Limb (tissue), 2 donors: ENCODE results near the gene KLHL26.
"Not testable (repeated sequence)": the region's sequence is repeated elsewhere in the genome, so short reads cannot be mapped to it uniquely, and the experiment has no call there.

Experiments used
- DNase-seq, 2 donors: peaks; one replicate each; pipeline ENCODE4 v3.0.0-alpha.2; 2016; ENCODE audit errors: extremely low spot score in 2 of 2

Gene KLHL26

DNA sequence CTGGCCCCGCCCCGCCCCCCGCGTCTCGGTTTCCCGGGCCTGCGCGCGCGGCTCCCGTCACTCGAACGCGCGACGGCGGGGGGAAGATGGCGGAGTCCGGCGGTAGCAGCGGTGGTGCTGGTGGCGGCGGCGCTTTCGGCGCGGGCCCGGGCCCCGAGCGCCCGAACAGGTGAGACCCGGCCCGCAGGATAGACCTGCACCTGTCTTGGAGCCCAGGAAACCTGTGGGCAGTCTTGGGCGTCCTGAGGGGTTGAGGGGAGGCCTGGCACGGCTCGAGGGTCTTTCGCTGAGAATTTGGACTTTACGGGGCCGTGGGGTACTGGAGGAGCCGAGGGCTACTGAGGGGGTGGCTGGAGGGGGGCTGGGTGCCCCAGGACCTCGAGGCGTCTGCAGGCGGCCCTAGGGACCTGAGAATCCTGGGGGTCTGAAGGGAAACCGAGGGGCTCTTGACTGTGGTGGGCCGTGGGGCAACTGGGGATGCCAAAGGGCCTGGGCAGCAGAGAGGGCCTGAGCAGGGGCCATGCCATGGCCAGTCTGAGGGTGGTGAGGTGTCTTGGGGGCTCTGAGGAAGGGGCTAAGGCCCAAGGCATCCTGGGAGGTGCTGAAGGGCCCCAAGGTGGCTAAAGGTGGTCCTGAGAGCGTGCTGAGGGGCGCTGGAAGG lies at the start of gene KLHL26:
TSS of gene KLHL26 (plus strand) at position 60 of the 661 bp plus-strand sequence. CDS start at position 87, 27 bp downstream.
- no peak for DNase-seq

DNA sequence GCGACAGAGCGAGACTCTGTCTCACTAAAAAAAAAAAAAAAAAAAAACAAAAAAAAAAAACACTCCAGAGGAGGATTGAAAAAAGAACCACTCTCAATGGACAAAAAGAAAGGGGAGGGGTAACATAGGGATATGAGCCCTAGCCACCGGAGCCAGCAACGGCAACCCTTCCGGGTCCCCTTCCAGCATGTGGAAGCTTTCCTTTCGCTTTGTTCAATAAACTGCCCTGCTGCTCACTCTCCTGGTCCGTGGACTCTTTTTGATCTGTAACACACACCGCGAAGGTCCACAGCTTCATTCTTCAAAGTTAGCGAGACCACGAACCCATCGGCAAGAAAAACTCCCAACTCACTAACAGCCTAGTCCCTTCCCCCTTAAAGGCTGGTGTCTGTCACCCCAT lies 49.3 kb upstream of the KLHL26 start:
- DNase-seq: no peak

DNA sequence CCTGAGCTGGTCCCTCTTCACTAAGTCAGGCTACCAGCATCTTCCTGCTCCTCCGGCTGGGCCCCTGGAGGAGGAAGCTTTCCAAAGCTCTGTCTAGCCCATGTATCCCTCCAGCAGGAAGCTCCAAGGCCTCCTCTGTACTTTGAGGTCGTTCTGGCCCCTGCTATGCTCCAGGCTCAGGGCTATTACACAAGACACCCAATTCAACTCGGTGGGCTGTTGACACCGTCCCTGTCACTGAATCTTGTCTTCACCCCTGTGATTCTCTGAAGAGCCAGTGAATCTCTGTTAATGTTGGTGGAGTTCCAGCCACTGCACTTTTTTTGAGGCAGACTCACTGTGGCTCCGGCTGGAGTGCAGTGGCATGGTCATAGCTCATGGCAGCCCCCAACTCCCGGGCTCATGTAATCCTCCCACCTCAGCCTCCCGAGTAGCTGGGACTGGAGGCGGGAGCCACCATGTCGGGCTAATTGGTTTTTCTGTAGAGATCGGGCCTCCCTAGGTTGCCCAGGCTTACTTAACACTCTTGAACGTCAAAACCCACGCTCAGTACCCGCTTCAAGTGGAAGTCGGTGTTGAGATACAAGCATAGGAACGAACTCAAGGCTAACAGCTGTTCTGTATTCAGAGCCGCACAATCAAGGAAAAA lies 48.7 kb upstream of the KLHL26 start:
- no peak for DNase-seq

GRCh38 chr19:18588611-18589379 lies 48.0 kb upstream of the KLHL26 start, which contains the start of gene REX1BD:
Gene REX1BD, plus strand, starts transcription at chr19:18588798. Its CDS starts 4 bp downstream, at chr19:18588802.
- peak; percentile 87 to 92 for DNase-seq

DNA sequence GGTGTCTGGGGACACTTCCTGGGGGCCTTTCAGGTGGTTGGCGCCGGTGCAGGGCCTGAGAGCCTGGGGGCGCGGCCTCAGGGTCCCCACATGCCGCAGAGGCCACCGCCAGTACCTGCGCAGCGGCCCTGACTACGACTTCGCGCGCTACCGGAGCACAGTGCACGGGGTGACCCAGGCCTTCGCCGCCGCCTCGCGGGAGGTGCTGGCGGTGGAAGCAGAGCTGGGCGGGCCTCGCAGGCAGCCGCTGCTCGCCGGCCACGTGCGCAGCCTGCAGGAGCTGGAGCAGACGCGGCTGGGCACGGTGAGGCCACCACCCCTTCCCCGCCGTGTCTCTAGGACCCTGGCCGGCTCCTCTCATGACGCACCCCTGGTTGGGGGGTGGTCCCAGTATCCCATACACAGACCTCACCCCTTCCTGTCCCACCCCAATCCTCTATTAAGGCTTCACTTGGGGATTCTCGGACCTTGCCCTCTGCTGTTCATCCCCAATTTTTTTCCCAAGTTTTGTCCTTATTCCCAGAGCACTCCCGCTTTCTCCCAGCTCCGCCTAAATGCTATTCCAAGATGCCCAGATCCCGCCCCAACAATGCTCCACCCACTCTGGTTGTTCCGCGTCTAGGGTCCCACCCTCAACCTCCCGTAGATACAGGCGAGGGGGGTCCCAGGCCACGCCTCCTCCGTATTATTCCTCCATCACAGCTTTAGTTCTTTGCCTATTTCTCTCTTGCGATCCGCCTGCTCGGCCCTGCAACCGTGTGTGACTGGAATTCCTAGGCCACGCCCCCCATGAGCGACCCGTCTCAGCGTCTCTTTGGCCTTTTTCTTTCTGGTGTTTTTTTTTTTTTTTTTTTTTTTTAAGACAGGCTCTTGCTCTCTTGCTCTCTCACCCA lies 47.2 kb upstream of the KLHL26 start:
- DNase-seq: peak; percentile 76 to 78

- DNase-seq: peak; percentile 88 to 92
These were observed 46.3 kb upstream of the KLHL26 start for GRCh38 chr19:18590273-18591272.

DNA sequence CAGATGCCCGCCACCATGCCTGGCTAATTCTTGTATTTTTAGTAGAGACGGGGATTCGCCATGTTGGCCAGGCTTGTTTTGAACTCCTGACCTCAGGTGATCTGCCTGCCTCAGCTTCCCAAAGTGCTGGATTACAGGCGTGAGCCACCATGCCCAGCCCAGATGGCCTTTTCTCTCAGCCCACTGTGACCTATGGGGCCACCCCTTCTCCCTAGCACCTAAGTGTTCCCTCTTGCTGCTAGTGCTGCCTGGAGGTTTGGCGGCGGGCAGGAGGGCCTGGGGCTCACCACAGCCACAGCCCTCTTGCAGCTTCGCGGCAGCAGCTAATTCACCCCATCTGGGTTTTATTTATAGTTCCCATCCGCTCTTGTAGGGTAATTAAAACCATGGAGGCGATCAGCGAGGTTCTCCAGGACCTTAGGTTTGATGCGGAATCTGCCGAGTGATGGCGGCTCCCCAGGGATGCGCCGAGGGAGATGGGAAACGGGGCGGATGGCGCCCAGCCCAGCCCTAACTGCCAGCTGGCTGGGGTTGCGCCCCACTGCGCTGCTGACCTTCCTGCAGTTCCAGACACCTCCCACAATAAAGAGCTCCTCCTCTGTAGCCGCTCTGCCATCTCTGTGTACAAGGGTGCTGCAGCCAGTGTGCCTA lies 45.0 kb upstream of the KLHL26 start:
- DNase-seq: no peak

DNA sequence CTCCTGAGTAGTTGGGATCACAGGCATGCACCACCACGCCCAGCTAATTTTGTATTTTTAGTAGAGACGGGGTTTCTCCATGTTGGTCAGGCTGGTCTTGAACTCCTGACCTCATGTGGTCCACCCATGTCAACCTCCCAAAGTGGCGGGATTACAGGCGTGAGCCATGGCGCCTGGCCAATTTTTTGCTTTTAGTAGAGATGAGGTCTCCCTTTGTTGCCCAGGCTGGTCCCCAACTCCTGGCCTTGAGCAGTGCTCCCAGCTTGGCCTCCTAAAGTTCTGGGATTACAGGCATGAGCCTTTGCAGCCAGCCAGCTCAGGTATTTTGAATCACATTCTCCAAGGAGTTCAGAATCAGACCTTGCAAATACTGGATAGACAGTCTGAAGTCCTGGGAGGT lies 44.1 kb upstream of the KLHL26 start:
- not testable (repeated sequence) for DNase-seq

DNA sequence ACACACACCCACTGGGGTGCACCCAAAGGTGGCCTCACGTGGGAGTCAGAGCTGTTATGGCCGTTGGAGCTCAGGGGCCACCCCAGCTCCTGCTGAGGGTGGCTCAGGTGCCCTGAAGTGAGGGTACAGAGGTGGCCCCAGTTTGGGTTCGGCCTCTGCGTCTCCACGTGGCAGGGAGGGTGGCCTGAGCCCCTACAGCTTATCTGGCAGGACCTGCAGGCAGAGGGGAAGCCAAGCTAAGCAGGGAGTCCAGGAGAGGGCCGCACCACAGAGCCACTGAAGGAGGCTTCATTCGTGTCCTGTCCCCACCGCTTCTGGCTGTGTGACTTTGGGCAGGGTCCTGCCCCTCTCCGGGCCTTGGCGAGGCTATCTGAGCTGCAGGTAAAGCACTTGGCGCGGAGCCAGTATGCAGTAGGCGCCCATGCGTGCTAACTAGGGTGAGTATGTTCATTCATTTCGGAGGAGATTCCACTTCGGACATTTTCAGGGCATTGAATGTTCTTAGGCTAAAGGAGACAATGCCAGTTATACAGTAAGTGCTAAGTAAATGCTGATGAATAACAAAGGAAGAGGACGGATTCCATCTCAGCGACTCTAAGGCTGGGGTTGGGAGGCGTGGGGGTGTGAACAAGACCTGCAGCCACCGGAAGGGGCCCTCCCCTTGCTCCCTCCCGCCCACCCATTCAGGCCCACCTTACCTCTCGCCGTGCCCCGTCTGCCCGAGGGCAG lies 43.3 kb upstream of the KLHL26 start:
- DNase-seq: no peak

GRCh38 chr19:18594096-18594823 lies 42.6 kb upstream of the KLHL26 start:
- peak; percentile 68 to 90 for DNase-seq

DNA sequence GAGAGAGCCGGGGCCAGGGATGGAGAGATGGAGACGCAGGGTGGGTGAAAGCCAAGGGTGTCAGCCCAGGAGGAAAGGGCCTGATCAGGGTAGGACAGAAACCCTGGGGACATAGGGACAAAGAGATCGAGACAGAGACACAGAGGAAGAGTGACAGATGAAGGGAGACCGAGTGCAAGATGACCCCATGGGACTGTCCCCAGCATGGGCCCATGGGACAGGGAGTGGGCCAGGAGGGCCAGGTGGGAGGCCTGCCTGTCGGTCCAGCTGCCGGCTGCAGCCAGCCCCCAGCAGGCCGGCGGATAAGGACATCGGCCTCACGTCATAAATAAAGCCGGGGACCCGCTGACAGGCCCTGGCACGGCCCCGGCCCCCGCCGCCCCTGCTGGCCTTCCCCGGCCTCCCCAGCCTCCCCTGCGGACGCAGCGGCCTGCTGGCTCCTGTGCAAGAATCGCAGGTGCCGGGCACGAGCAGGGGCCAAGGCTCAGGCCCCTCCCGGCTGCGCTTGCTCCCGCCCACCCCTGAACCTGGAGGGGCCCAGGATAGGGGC lies 41.9 kb upstream of the KLHL26 start:
- DNase-seq: no peak

DNA sequence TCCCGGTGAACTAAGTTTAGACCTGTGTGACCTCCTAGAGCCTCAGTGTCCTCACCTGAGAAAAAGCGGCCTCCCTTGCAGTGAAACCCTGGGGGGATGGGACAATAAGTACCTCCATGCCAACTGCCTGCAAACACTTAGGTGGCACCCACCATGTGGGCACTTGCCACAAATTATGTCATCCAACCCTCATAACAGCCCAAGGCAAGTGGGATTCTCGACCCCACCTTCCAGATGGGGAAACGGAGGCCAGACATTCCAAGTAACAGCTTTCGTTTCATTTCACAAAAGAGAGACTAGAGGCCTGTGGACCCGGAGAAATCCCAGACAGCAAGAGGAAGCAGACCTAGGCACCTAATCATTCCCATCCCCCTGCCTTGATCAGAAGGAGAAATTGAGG lies 41.4 kb upstream of the KLHL26 start:
- DNase-seq: no peak

DNA sequence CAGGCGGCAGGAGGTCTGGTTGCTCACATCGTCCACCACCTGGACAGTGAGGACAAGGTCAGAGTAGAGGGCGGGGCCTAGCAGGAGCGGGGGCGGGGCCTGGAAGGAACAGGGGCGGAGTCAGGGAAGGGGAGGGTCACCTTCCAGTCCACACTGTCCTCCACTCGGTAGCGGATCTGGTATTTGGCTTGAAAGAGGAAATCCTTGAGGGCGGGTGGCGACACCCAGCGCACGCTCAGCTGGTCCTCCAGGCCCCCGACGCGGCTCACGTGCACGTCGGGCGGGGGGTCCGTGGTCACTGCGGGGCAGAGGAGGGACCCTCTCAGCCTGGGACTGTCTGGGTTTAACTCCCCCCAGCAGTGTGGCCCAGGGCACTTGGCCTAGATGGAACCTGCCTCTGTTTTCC lies 40.1 kb upstream of the KLHL26 start:
- DNase-seq: no peak

DNA sequence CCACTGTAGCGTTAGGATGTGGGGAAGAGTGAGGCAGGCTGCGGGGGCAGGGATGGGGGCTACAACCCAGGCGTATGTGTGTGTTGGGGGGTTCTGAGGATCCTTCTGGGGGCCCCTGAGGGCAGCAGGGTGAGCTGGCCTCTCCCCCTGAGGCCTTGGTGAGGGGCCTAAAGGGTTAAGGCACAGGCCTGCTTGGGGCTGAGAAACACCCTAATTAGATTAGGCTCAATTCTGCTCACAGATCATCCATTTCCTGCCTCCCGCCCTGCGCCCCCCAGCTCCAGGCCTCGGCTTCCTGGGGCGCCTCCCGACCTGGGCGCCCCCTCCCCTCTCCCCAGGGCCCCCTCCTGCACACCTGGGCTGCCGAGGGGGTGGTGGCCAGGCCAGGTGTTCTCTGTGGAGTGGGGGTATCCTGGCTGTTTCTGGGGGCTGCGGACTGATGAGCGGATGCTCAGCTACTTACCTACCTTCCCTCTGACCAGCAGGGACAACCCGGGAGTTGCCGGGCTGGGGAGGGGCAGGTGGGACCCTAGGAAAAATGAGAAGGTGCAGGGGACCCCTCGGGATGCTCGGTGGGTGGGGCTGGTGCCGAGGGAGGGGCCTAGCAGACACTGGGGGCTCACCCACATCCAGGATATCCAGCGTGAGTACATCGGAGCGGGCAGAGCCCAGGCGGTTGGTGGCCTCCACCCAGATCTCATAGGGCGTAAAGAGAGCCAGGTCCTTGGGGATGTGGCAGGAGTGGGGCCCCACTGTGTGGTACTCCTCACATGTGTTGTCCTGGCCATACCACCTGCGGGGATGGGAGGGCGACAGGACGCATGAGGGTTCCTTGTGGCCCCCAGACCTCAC lies 38.8 kb upstream of the KLHL26 start:
- DNase-seq: no peak

GRCh38 chr19:18599485-18599884 lies 37.3 kb upstream of the KLHL26 start:
- DNase-seq: no peak

DNA sequence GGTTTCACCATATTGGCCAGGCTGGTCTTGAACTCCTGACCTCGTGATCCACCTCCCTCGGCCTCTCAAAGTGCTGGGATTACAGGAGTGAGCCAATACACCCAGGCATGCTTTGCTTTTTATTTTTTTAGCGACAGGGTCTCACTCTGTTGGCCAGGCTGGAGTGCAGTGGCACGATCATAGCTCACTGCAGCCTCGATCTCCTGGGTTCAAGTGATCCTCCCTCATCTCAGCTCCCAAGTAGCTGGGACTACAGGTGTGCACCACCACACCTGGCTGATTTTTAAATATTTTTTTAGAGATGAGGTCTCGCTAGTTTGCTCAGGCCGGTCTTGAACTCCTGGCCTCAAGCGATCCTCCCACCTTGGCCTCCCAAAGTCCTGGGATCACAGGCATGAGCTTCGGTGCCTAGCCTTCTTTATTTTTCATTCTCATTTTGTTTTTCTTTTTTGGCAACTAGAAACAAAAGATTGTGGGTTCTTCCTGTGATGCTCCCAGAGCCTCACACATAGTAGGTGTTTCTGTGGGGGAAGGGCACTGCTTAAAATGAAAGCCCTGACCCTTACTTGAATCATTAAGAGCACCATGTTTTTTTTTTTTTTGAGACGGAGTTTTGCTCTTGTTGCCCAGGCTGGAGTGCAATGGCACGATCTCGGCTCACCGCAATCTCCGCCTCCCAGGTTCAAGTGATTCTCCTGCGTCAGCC lies 36.0 kb upstream of the KLHL26 start:
- not testable (repeated sequence) for DNase-seq
